Endothelial cell of umbilical vein (primary cell): ENCODE data around the gene ATXN1. TPM values are rescaled to one million over a fixed set of nuclear protein-coding genes. Genes with fewer than 3 reads are reported as not detected.

Experiments used
- BruUV-seq: library from RNA; stranded (reverse); fragments of 400-500 nt; replicated peaks from 2 replicates; lab custom pipeline; 2021; lab: Mats Ljungman, UMichigan
- CTCF ChIA-PET: fragments of 300-600, 350-600 bp; sonication (Branson Sonifier 250); formaldehyde crosslinking; loops from one replicate; lab custom pipeline; 2021; ENCODE audit warnings: antibody characterized with exemption, inconsistent platforms; lab: Charles Lee
- POLR2A ChIA-PET: fragments of 300-600, 350-600 bp; sonication (Branson Sonifier 250); formaldehyde crosslinking; loops from one replicate; lab custom pipeline; 2021; ENCODE audit warnings: antibody characterized with exemption, inconsistent platforms; lab: Charles Lee
- DNase-seq: peaks from one replicate; pipeline ENCODE4 v3.0.0-alpha.2; 2011; ENCODE audit warnings: low read depth, low spot score
- FAIRE-seq: peaks from 2 replicates; lab custom pipeline; 2011; peaks lifted over from hg19 to GRCh38; lab: Jason Lieb, UNC
- H2AFZ ChIP-seq: 2 replicates; pipeline ENCODE4 v1.6.0; 2012; ENCODE audit warnings: low read depth, low read length, control low read depth, inconsistent platforms
- H3K27ac ChIP-seq: 2 replicates; pipeline ENCODE4 v1.5.1; 2011; ENCODE audit warnings: low read depth, mild to moderate bottlenecking, control low read depth, low read length, moderate library complexity; ENCODE audit not compliant: insufficient read depth
- H3K27me3 ChIP-seq, 2 experiments: 2 replicates each; pipeline versions ENCODE4 v1.6.0 to v1.6.1; 2011; ENCODE audit warnings: low read length in 2 of 2, mixed read lengths in 1 of 2; ENCODE audit not compliant: control insufficient read depth in 2 of 2, insufficient read depth in 2 of 2
- H3K36me3 ChIP-seq, 2 experiments: 2 replicates in 1 of 2; 3 replicates in 1 of 2; pipeline ENCODE4 v1.5.1; 2011; ENCODE audit warnings: low read length in 2 of 2, mild to moderate bottlenecking in 1 of 2, moderate library complexity in 1 of 2; ENCODE audit not compliant: control insufficient read depth in 2 of 2, insufficient read depth in 2 of 2; ENCODE audit errors: extremely low read depth in 1 of 2
- H3K4me1 ChIP-seq: 3 replicates; pipeline ENCODE4 v1.5.1; 2011; ENCODE audit warnings: mild to moderate bottlenecking, low read length; ENCODE audit not compliant: control insufficient read depth, insufficient read depth; ENCODE audit errors: extremely low read depth
- H3K4me2 ChIP-seq: 2 replicates; pipeline ENCODE4 v1.6.1; 2011; ENCODE audit warnings: low read length, control low read depth, mixed read lengths; ENCODE audit not compliant: insufficient read depth
- H3K4me3 ChIP-seq, 3 experiments: fragments of 200-600 bp in 1 of 3; sonication (generic), shearing (Covaris generic) in 1 of 3; replicated peaks in 1 of 3; 2 replicates each; pipeline ENCODE4 v1.5.1; 2011 to 2016; ENCODE audit warnings: control low read depth in 3 of 3, low read length in 3 of 3, mild to moderate bottlenecking in 2 of 3, inconsistent platforms in 1 of 3, low read depth in 1 of 3, moderate library complexity in 1 of 3; ENCODE audit not compliant: insufficient read depth in 1 of 3
- H3K79me2 ChIP-seq: 2 replicates; pipeline ENCODE4 v1.6.0; 2012; ENCODE audit warnings: low read length, inconsistent platforms; ENCODE audit not compliant: control insufficient read depth, insufficient read depth
- H3K9ac ChIP-seq: replicated peaks from 2 replicates; pipeline ENCODE3; 2011; ENCODE audit warnings: low read length, control low read depth; ENCODE audit not compliant: insufficient read depth; ENCODE audit errors: extremely low read depth
- H3K9me1 ChIP-seq: replicated peaks from 3 replicates; pipeline ENCODE4 v1.6.0; 2011; ENCODE audit warnings: mild to moderate bottlenecking, low read length; ENCODE audit not compliant: control insufficient read depth, insufficient read depth; ENCODE audit errors: extremely low read depth
- H3K9me3 ChIP-seq: replicated peaks from 2 replicates; pipeline ENCODE4 v1.5.1; 2012; ENCODE audit warnings: low read length, inconsistent platforms; ENCODE audit not compliant: control insufficient read depth, insufficient read depth
- H4K20me1 ChIP-seq: replicated peaks from 2 replicates; pipeline ENCODE3; 2011; ENCODE audit warnings: mild to moderate bottlenecking, low read length; ENCODE audit not compliant: control insufficient read depth, insufficient read depth; ENCODE audit errors: extremely low read depth
- EZH2 ChIP-seq: IDR thresholded peaks from 2 replicates; pipeline ENCODE4 v1.6.1; 2012; ENCODE audit warnings: borderline replicate concordance, low read depth, mild to moderate bottlenecking, moderate library complexity, low read length, inconsistent platforms; ENCODE audit not compliant: severe bottlenecking
- FOS ChIP-seq: IDR thresholded peaks from 2 replicates; pipeline ENCODE4 v1.6.1; 2011; ENCODE audit warnings: mild to moderate bottlenecking, low read length, moderate library complexity, borderline replicate concordance; ENCODE audit not compliant: insufficient read depth
- GATA2 ChIP-seq: IDR thresholded peaks from 2 replicates; pipeline ENCODE4 v1.7.0; 2011; ENCODE audit warnings: low read depth, mild to moderate bottlenecking, moderate library complexity, mixed read lengths, low read length; ENCODE audit not compliant: insufficient read length, insufficient read depth
- JUN ChIP-seq: IDR thresholded peaks from 2 replicates; pipeline ENCODE4 v1.6.1; 2011; ENCODE audit warnings: borderline replicate concordance, low read depth; ENCODE audit not compliant: insufficient read length, insufficient read depth
- MYC ChIP-seq: IDR thresholded peaks from one replicate; pipeline ENCODE4 v1.6.1; 2011; ENCODE audit warnings: mild to moderate bottlenecking, low read depth, low read length
- POLR2A ChIP-seq: IDR thresholded peaks from 2 replicates; pipeline ENCODE4 v1.6.1; 2012; ENCODE audit warnings: low read depth, mild to moderate bottlenecking, control low read depth, low read length
- POLR2AphosphoS5 ChIP-seq: IDR thresholded peaks from 2 replicates; pipeline ENCODE4 v1.6.1; 2012; ENCODE audit warnings: low read depth, mild to moderate bottlenecking, control low read depth, low read length, moderate library complexity; ENCODE audit not compliant: insufficient read depth
- dilution Hi-C: fragments of 300-500 bp; cut with MboI; formaldehyde crosslinking; loops from one replicate; pipeline ENCODE4 v1.15.0; 2019; ENCODE audit warnings: low sequenced_read_pairs; ENCODE audit not compliant: extremely low pct_ligation_motif_present
- intact Hi-C: fragments of 100-400 bp; cut with micrococcal nuclease; formaldehyde crosslinking; loops from one replicate; pipeline ENCODE4 v1.10.0; 2022
- polyA plus RNA-seq, 4 experiments: library from polyadenylated mRNA; depleted of rRNA in 3 of 4; stranded (reverse) in 3 of 4; unstranded in 1 of 4; fragments of >200 nt; gene quantifications; 2 replicates each; pipeline versions ENCODE4 v1.2.1 to v1.2.3, GENCODE V29; 2011 to 2012; ENCODE audit warnings: missing spikeins in 1 of 4
- total RNA-seq: library from RNA; stranded (reverse); gene quantifications from 2 replicates; pipeline ENCODE4 v1.2.3, GENCODE V29; 2021
- TF ChIP-seq, protein P1 (sequence below), 2 donors: IDR thresholded peaks; 1 replicate in 1 of 2; 2 replicates in 1 of 2; pipeline ENCODE4 v1.5.1; 2011; ENCODE audit warnings: low read length in 2 of 2, mild to moderate bottlenecking in 2 of 2, moderate library complexity in 2 of 2, control low read depth in 1 of 2, inconsistent platforms in 1 of 2, low read depth in 1 of 2; ENCODE audit not compliant: insufficient read depth in 1 of 2; ENCODE audit errors: extremely low read depth in 1 of 2
- TF ChIP-seq, protein P2 (sequence below): IDR thresholded peaks from 2 replicates; pipeline ENCODE4 v1.6.1; 2011; ENCODE audit not compliant: insufficient read depth, insufficient read length

The ATXN1 gene
- total and polyA plus RNA-seq, 2 donors (not counting 3 experiments of a cell fraction or from before 2014, with no cell fraction given), result 16.4 to 33.0 TPM

DNA sequence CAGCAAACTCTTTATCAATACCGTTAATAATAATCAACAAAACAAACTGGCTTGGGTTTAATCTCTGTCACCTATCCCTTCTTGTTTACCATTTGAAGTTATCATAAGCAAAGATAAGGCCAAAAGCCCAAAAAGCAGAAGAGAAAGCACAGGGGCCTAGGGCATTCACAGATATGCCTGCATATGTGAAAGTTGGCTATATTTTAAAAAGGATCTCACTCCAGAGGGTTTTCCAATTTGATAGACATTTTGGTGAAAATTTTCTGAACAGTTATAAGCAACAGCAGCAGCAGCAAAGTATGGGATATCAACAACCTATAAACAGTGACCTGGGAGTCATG lies 101.1 kb downstream of the ATXN1 start:
- no peaks in the 10 kb centered on the region for H3K9me1 ChIP-seq
- BruUV-seq, result no TSS peak
- no peak overlapping the region for H3K4me3 ChIP-seq
- H3K79me2 ChIP-seq, result no peaks in the 10 kb centered on the region
- no peak overlapping the region for H3K9ac ChIP-seq
- no peak for DNase-seq
- intact Hi-C loops (no loop called here), dilution Hi-C loops (no loop called here)
- peaks cover 11% of the 10 kb centered on the region for H3K4me1 ChIP-seq
- POLR2A ChIA-PET, result no interaction called here
- no peak overlapping the region for H3K4me2 ChIP-seq
- H3K27ac ChIP-seq, result no peak overlapping the region
- no peak for FAIRE-seq
- no peaks in the 10 kb centered on the region for H3K36me3 ChIP-seq
- H2AFZ ChIP-seq, result no peak overlapping the region
- TF ChIP-seq POLR2A, result no peak
- TF ChIP-seq, protein P1, sequence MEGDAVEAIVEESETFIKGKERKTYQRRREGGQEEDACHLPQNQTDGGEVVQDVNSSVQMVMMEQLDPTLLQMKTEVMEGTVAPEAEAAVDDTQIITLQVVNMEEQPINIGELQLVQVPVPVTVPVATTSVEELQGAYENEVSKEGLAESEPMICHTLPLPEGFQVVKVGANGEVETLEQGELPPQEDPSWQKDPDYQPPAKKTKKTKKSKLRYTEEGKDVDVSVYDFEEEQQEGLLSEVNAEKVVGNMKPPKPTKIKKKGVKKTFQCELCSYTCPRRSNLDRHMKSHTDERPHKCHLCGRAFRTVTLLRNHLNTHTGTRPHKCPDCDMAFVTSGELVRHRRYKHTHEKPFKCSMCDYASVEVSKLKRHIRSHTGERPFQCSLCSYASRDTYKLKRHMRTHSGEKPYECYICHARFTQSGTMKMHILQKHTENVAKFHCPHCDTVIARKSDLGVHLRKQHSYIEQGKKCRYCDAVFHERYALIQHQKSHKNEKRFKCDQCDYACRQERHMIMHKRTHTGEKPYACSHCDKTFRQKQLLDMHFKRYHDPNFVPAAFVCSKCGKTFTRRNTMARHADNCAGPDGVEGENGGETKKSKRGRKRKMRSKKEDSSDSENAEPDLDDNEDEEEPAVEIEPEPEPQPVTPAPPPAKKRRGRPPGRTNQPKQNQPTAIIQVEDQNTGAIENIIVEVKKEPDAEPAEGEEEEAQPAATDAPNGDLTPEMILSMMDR (IDR thresholded peaks at IDR 0.05; ENCODE audit: extremely low read depth in 1 of 2, insufficient read depth in 1 of 2, low read depth in 1 of 2, low read length in 2 of 2), result no peak
- no peak for TF ChIP-seq POLR2AphosphoS5
- TF ChIP-seq, protein P2, sequence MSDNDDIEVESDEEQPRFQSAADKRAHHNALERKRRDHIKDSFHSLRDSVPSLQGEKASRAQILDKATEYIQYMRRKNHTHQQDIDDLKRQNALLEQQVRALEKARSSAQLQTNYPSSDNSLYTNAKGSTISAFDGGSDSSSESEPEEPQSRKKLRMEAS, result no peak
- TF ChIP-seq JUN, result no peak
- no peak for TF ChIP-seq FOS
- no peak for TF ChIP-seq MYC
- TF ChIP-seq EZH2, result no peak
- TF ChIP-seq GATA2, result no peak
- no peaks in the 10 kb centered on the region for H4K20me1 ChIP-seq
- no peaks in the 10 kb centered on the region for H3K9me3 ChIP-seq
- CTCF ChIA-PET, result interaction anchor here (1.3 to 1.4 kb wide), 2 partner anchors 14 to 102 kb away, joined by 3 read pairs; no protein-coding TSS in a partner anchor
- H3K27me3 ChIP-seq, result no peaks in the 10 kb centered on the region
